Adrenal gland (tissue), 12 donors: ENCODE results near the gene ST3GAL4. TPM values are rescaled to one million over a fixed set of nuclear protein-coding genes. Genes with fewer than 3 reads are reported as not detected.
A peak's percentile ranks its signal among the peaks of the same experiment; 100 is the strongest.

Experiments used
- DNase-seq, 7 donors: peaks; one replicate each; pipeline ENCODE4 v3.0.0-alpha.2; 2019 to 2020
- H3K27ac ChIP-seq, 5 donors: fragments of 200-600 bp; sonication (generic) in 4 of 5; 1 replicate in 3 of 5; 2 replicates in 2 of 5; pipeline versions ENCODE4 v1.5.1 to v1.8.0; 2016 to 2020; ENCODE audit warnings: mild to moderate bottlenecking in 1 of 5
- H3K27me3 ChIP-seq: fragments of 200-600 bp; 2 replicates; pipeline ENCODE4 v1.8.0; 2021
- H3K36me3 ChIP-seq, 2 donors: fragments of 200-600 bp; replicated peaks in 1 of 2; 1 replicate in 1 of 2; 2 replicates in 1 of 2; pipeline versions ENCODE4 v1.5.1 to v1.8.0; 2018 to 2022
- H3K4me1 ChIP-seq, 2 donors: fragments of 200-600 bp; replicated peaks in 1 of 2; 1 replicate in 1 of 2; 2 replicates in 1 of 2; pipeline versions ENCODE4 v1.5.1 to v1.8.0; 2018 to 2021
- H3K4me3 ChIP-seq, 4 donors: fragments of 200-600 bp; sonication (generic) in 3 of 4; one replicate each; pipeline ENCODE4 v1.5.1; 2016 to 2018
- H3K9me3 ChIP-seq, 3 donors: fragments of 200-600 bp; sonication (generic) in 1 of 3; replicated peaks in 1 of 3; 1 replicate in 2 of 3; 2 replicates in 1 of 3; pipeline versions ENCODE4 v1.5.1 to v1.8.0; 2016 to 2021
- CTCF ChIP-seq, 6 experiments: fragments of 450-650 bp in 4 of 6; fragments of 200-600 bp in 2 of 6; sonication (generic) in 1 of 6; IDR thresholded peaks; 1 replicate in 5 of 6; 2 replicates in 1 of 6; pipeline versions ENCODE4 v1.5.1 to v1.8.0; 2016 to 2021; ENCODE audit warnings: antibody characterized with exemption in 6 of 6, mild to moderate bottlenecking in 2 of 6, moderate library complexity in 1 of 6
- POLR2A ChIP-seq, 2 donors: fragments of 450-650 bp; IDR thresholded peaks; one replicate each; pipeline ENCODE4 v1.6.1; 2017; ENCODE audit warnings: antibody characterized with exemption in 2 of 2, mild to moderate bottlenecking in 2 of 2, moderate library complexity in 1 of 2
- whole genome bisulfite sequencing, 4 donors: extraction: QIAGEN DNeasy Blood & Tissue Kit in 2 of 4; methylation state at CpG; one replicate each; pipeline versions ENCODE4 v1.1.5 to v1.1.7; 2013 to 2017; 5-methylcytosine and 5-hydroxymethylcytosine counted together
- intact Hi-C, 2 donors: fragments of 100-400 bp; cut with DNase I; formaldehyde crosslinking; loops; one replicate each; pipeline versions ENCODE4 v1.14.1 to v1.15.0; 2022 to 2023
- polyA plus RNA-seq, 3 donors: library from polyadenylated mRNA; stranded (reverse); fragments of 200-250 nt in 2 of 3; fragments of 350-450 nt in 1 of 3; fragmentation: Illumina TruSeq in 1 of 3; extraction: RNeasy Lipid Tissue Mini Kit (QIAGEN cat#74804) in 1 of 3; gene quantifications; one replicate each; pipeline ENCODE4 v1.2.3, GENCODE V29; 2013 to 2014
- total RNA-seq, 9 donors: library from RNA; depleted of rRNA in 4 of 9; stranded (reverse); fragments of >200 nt in 4 of 9; fragments of 120-200 nt in 1 of 9; fragmentation: NEBNext Ultra II Directional in 1 of 9; extraction: Animal tissue kit (Norgen Biotek cat#: 25700) in 1 of 9; gene quantifications; one replicate each; pipeline versions ENCODE4 v1.1.0 to v1.2.4, GENCODE V29; 2013 to 2023
- donor health status: healthy with polysubstance abuse.
- donor health status: Bipolar disorder and iron deficiency.
- donor health status: DM: yes; HTN: yes; CAD: no.
- donor health status: DM: no; HTN: no; CAD: no.
- donor health status: DM: no; HTN: no; CAD: no.
- donor health status: DM: yes; HTN: yes; CAD: no.

Gene ST3GAL4
- total and polyA plus RNA-seq, 12 donors: 119 to 359 (median 163) TPM

- H3K27me3 ChIP-seq: no peaks in the 10 kb centered on the region
- H3K4me1 ChIP-seq: peaks cover 0 to 8% of the 10 kb centered on the region in 2 donors
- H3K27ac ChIP-seq: no peak overlapping the region
- no peaks in the 10 kb centered on the region for H3K36me3 ChIP-seq
- TF ChIP-seq CTCF (IDR thresholded peaks at IDR 0.05) (peak; percentile 96 to 99 (median 98)), POLR2A (IDR thresholded peaks at IDR 0.05) (no peak)
- no peak overlapping the region for H3K4me3 ChIP-seq
- 11 to 23% (median 22%) methylated on average over 17 to 21 of the region's 21 CpGs for WGBS, 4 donors
- no peaks in the 10 kb centered on the region for H3K9me3 ChIP-seq
- intact Hi-C loops: loop anchor here in 1 of 2 donors (2.0 to 5.0 kb wide), 3 partner anchors 40 to 906 kb away; no protein-coding TSS in a partner anchor
- DNase-seq: peak; percentile 60 to 92 (median 83)
Measured at GRCh38 chr11:126440792-126441514, 85.5 kb downstream of the ST3GAL4 start.

GRCh38 chr11:126443120-126443519 is 87.6 kb downstream of the ST3GAL4 start:
- DNase-seq: peak in 1 of 7 donors; percentile 87
- H3K4me1 ChIP-seq: peaks cover 0 to 8% of the 10 kb centered on the region in 2 donors
- H3K27me3 ChIP-seq: no peaks in the 10 kb centered on the region
- H3K27ac ChIP-seq: no peak overlapping the region
- no peaks in the 10 kb centered on the region for H3K36me3 ChIP-seq
- 71 to 83% (median 75%) methylated on average over 11 to 13 of the region's 13 CpGs for WGBS, 4 donors
- intact Hi-C loops: loop anchor here in 1 of 2 donors (5.0 kb wide), 2 partner anchors 544 to 904 kb away; no protein-coding TSS in a partner anchor
- H3K9me3 ChIP-seq: no peaks in the 10 kb centered on the region
- TF ChIP-seq POLR2A (IDR thresholded peaks at IDR 0.05) (no peak), CTCF (IDR thresholded peaks at IDR 0.05) (no peak)
- no peak overlapping the region for H3K4me3 ChIP-seq

GRCh38 chr11:126444072-126444471 is 88.6 kb downstream of the ST3GAL4 start:
- intact Hi-C loops: loop anchor here in 1 of 2 donors (5.0 kb wide), 2 partner anchors 543 to 903 kb away; no protein-coding TSS in a partner anchor
- H3K4me1 ChIP-seq: peaks cover 0 to 8% of the 10 kb centered on the region in 2 donors
- H3K4me3 ChIP-seq: no peak overlapping the region
- DNase-seq: no peak
- no peaks in the 10 kb centered on the region for H3K27me3 ChIP-seq
- WGBS, 4 donors: 68 to 79% (median 73%) methylated on average over 7 of the region's 7 CpGs
- H3K27ac ChIP-seq: no peak overlapping the region
- TF ChIP-seq POLR2A (IDR thresholded peaks at IDR 0.05): no peak
- TF ChIP-seq CTCF (IDR thresholded peaks at IDR 0.05): no peak
- H3K36me3 ChIP-seq: no peaks in the 10 kb centered on the region
- H3K9me3 ChIP-seq: no peaks in the 10 kb centered on the region

DNA sequence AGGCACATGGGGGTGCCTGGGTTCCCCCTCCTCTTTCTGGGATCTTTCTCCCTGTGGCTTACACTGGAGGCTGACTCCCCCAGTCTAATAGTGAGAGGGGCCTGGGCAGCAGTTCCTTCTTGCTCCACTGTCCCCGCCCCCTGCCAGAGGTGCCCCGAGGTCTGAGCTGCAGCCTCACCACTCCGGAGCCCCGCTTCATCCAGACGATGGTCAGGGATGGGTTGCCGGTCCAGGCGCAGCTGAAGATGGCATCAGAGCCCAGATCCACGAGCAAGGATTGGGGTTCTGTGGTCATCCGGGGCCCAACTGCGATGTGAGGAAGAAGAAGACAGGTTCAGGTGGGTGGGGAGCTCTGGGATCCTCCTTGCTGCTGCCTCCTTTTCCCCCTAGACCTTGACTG is 91.1 kb downstream of the ST3GAL4 start:
- no peaks in the 10 kb centered on the region for H3K36me3 ChIP-seq
- no peak for DNase-seq
- WGBS, 4 donors: 67 to 86% (median 82%) methylated on average over 3 to 10 of the region's 10 CpGs
- TF ChIP-seq POLR2A (IDR thresholded peaks at IDR 0.05): no peak
- TF ChIP-seq CTCF (IDR thresholded peaks at IDR 0.05): no peak
- no peak overlapping the region for H3K27ac ChIP-seq
- intact Hi-C loops: no loop called here
- no peaks in the 10 kb centered on the region for H3K4me1 ChIP-seq
- no peak overlapping the region for H3K4me3 ChIP-seq
- H3K9me3 ChIP-seq: no peaks in the 10 kb centered on the region
- no peaks in the 10 kb centered on the region for H3K27me3 ChIP-seq
